GM18873 (cell line): Measurements from ENCODE around the gene POT1.
"Not testable (repeated sequence)": the region's sequence is repeated elsewhere in the genome, so short reads cannot be mapped to it uniquely, and the experiment has no call there.

Source experiments
- ATAC-seq: cut with Tn5 transposase; IDR thresholded peaks from one replicate; pipeline ENCODE4 v1.9.1; 2021; ENCODE audit warnings: mild to moderate bottlenecking, moderate library complexity, moderate number of reproducible peaks; ENCODE audit not compliant: unreplicated experiment, low FRiP score

The POT1 gene, protein sequence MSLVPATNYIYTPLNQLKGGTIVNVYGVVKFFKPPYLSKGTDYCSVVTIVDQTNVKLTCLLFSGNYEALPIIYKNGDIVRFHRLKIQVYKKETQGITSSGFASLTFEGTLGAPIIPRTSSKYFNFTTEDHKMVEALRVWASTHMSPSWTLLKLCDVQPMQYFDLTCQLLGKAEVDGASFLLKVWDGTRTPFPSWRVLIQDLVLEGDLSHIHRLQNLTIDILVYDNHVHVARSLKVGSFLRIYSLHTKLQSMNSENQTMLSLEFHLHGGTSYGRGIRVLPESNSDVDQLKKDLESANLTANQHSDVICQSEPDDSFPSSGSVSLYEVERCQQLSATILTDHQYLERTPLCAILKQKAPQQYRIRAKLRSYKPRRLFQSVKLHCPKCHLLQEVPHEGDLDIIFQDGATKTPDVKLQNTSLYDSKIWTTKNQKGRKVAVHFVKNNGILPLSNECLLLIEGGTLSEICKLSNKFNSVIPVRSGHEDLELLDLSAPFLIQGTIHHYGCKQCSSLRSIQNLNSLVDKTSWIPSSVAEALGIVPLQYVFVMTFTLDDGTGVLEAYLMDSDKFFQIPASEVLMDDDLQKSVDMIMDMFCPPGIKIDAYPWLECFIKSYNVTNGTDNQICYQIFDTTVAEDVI

GRCh38 chr7:124929467-124930172, at the start of gene POT1:
POT1 (minus strand) TSS chr7:124929825; CDS start chr7:124897173, 32,652 bp downstream.
- peak; percentile 100 for ATAC-seq

- not testable (repeated sequence) for ATAC-seq
Observed at GRCh38 chr7:124975131-124975530, 45.5 kb upstream of the POT1 start.

GRCh38 chr7:124965553-124965952, 35.9 kb upstream of the POT1 start:
- ATAC-seq = no peak

GRCh38 chr7:124959676-124960075, 30.1 kb upstream of the POT1 start:
- no peak for ATAC-seq

DNA sequence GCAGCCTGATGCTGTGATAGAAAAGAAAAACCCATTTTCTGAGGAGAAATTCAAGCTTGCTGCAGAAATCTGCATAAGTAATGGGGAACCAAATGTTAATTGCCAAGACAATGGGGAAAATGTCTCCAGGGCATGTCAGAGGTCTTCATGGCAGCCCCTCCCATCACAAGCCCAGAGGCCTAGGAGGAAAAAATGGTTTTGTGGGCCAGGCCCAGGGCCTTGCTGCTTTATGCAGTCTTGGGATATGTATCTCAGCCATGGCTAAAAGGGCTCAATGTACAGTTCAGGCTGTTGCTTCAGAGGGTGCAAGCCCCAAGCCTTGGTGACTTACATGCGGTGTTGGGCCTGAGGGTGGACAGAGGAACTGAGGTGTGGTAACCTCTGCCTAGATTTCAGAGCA, 28.3 kb upstream of the POT1 start:
- not testable (repeated sequence) for ATAC-seq

DNA sequence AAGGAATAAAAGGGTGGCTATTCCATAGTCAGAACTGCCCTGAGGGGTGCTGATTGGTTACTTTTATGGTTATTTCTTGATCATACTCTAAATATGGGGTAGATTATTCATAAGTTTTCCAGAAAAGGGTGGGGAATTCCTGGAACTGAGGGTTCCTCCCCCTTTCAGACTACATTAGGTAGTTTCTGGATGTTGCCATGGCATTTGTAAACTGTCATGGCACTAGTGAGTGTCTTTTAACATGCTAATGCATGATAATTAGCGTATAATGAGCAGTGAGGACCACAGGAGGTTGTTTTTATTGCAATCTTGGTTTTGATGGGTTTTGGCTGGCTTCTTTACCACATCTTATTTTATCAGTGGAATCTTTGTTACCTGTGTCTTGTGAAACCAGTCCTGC, 26.5 kb upstream of the POT1 start:
- ATAC-seq = no peak

GRCh38 chr7:124954790-124955189, 25.2 kb upstream of the POT1 start:
- ATAC-seq = no peak

- ATAC-seq = no peak
Observed at GRCh38 chr7:124945680-124946079, 16.1 kb upstream of the POT1 start.

DNA sequence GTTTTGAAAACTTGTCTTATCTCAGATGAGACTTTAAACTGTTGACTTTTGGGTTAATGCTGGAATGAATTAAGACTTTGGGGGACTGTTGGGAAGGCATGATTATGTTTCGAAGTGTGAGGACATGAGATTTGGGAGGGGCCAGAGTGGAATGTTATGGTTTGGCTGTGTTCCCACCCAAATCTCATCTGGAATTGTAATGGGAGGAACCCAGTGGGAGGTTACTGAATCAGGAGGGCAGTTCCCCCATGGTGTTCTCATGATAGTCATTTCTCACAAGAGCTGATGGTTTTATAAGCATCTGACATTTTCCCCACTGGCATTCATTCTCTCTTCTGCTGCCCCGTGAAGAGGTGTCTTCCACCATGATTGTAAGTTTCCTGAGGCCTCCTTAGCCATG, 13.8 kb upstream of the POT1 start:
- ATAC-seq = no peak

DNA sequence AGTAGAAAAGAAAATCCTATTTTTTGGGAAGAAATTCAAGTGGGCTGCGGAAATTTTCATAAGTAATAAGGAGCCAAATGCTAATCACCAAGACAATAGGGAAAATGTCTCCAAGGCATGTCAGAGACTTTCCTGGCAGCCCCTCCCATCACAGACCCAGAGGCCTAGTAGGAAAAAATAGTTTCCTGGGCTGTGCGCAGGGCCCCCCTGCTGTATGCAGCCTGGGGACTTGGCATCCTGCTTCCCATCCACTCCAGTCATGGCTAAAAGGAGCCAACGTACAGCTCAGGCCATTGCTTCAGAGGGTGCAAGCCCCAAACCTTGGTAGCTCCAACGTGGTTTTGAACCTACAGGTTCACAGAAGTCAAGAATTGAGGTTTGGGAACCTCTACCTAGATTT, 12.8 kb upstream of the POT1 start:
- ATAC-seq = no peak

GRCh38 chr7:124940306-124940705, 10.7 kb upstream of the POT1 start:
- ATAC-seq = no peak

DNA sequence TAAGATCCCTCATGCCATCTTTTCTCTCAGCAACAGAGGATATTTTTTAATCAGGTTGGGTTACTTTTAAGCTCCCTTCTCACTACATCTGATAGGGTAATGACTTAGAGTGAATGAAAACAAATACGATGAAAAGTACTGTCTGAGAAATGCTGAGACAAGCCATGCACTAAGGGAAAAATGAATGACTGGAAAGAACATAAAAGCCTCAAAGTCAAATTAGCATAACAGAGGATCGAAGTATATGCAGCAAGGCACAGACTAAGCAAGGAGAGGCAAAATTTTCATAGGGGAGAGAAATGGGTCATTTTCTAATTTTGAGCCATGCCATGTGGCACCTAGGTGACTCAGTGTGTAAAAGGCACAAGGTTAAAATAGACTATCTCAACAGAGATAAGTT, 8.5 kb upstream of the POT1 start:
- no peak for ATAC-seq

DNA sequence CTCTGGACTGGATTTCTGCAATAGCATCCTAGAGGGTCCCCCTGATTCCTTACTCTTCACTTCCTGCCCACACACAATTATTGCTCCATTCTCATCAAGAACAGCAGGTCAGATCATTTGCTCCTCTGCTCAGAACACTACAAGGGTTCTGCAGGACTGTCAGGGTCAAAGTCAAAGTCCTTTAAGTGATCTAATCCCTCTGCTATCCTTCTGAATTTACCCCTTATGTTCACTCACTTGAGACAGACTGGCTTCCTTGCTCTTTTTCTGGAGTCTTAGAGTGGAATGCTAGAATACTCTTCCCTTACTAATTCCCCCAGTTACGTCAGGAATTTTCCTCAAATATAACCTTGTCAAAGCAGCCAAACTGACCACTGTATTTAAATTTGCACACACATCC, 7.5 kb upstream of the POT1 start:
- ATAC-seq = no peak

GRCh38 chr7:124934841-124935240, 5.2 kb upstream of the POT1 start:
- ATAC-seq = no peak

DNA sequence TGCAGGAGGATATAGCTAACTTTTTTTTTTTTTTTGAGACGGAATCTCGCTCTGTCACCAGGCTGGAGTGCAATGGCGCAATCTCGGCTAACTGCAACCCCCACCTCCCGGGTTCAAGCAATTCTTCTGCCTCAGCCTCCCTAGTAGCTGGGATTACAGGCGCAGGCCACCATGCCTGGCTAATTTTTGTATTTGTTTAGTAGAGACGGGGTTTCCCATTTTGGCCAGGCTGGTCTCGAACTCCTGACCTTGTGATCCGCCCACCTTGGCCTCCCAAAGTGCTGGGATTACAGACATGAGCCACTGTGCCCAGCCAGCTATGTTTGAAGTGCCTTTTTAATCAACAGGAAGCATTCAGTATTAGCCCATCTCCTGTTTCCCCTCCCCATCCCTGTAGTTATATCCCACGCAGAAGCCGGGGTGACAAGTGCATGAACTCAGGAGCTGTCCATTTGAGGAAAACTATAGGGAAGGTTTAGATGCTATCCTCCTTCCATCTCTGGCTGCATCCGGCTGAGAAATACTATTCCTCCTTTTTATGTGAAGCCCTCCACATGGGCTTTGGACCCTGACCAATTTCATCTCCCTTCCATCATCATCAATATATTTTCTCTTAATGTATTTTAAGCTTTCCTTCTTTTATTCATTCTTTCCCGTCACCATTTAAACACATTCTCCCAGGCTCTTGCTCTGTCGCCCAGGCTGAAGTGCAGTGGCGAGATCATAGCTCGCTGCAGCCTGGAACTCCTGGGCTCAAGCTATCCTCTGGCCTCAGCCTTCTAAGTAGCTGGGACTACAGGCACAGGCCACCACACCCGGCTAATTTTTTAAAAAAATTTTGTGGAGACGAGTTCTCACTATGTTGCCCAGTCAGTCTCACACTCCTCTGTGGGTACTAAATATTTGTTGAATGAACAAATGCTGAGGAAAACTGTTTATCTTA, 1.3 kb upstream of the POT1 start:
- ATAC-seq = no peak

GRCh38 chr7:124930173-124930623, 573 bp upstream of the POT1 start:
- no peak for ATAC-seq

DNA sequence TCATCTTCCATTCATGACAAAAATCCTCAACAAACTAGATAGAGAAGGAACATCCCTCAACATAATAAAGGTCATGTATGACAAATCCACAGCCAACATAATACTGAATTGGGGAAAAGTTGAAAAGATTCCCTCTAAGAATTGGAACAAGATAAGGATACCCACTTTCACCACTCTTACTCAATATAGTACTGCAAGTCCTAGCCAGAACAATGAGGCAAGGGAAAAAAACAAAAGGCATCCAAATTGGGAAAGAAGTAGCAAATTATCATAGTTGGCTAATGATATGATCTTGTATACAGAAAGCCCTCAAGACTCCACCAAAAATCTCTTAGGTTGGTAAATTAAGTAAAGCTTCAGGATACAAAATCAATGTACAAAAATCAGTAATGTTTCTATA, 4.7 kb downstream of the POT1 start:
- ATAC-seq = no peak

GRCh38 chr7:124922200-124922599, 7.4 kb downstream of the POT1 start:
- ATAC-seq = no peak

DNA sequence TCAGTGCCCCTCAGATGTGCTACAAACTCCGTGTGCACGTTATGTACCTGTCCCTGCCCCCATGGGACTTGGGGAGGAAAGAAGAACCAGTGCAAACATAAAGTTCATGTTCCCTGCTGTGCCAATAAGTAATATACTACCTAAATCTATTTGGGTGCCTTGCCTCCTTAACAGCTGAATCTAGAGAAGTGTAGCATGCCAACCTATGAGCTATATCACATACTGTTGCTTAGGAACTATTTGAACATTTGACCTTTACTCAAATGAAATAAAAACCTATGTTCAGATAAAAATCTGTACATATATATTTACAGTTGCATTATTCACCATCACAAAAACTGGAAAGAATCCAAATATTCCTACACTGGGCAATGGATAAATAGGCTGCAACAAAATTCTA, 9.8 kb downstream of the POT1 start:
- no peak for ATAC-seq

DNA sequence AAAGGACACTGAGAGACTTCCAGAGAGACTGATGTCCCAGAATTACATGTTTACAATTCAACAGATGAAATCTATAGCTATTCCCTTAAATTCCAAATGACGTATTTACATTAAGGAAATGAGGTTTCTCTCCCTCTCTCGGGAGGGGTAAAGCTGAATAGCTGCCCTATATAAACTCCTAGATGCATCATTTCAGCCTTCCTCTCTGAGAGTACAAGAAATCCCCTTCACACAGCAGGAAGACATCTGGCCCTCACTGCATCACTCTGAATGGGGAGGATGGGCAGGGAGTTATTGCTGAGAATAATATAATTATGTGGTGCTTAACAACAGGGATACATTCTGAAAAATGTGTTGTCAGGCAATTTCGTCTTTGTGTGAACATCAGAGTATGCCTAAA, 11.0 kb downstream of the POT1 start:
- peak; percentile 92 for ATAC-seq
